Measurements from ENCODE around the gene PIK3R4.

DNA sequence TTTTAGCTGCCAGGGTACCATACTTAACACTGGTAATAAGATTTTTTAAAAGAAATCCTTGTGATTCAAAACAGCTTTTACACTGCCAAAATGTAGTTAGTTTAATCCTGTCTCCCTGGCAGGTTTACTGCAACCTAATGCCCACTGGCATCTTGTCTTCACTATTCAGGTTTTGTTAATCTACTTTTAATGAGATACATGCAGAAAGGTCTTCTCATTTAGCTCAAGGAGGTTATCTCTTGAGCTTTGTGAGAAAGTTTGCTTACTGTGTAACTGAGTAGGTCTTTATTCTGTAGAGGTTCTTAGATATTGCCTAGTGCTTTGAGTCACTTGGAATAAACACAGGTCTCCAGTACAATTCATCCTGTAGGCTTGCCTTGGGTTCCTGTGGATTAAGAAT lies 110.7 kb downstream of the PIK3R4 start:
- TF ChIP-seq, protein P1, sequence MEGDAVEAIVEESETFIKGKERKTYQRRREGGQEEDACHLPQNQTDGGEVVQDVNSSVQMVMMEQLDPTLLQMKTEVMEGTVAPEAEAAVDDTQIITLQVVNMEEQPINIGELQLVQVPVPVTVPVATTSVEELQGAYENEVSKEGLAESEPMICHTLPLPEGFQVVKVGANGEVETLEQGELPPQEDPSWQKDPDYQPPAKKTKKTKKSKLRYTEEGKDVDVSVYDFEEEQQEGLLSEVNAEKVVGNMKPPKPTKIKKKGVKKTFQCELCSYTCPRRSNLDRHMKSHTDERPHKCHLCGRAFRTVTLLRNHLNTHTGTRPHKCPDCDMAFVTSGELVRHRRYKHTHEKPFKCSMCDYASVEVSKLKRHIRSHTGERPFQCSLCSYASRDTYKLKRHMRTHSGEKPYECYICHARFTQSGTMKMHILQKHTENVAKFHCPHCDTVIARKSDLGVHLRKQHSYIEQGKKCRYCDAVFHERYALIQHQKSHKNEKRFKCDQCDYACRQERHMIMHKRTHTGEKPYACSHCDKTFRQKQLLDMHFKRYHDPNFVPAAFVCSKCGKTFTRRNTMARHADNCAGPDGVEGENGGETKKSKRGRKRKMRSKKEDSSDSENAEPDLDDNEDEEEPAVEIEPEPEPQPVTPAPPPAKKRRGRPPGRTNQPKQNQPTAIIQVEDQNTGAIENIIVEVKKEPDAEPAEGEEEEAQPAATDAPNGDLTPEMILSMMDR (IDR thresholded peaks at IDR 0.05): no peak
- TF ChIP-seq EP300 (IDR thresholded peaks at IDR 0.05) (no peak), POLR2A (IDR thresholded peaks at IDR 0.05) (no peak)
